ENCODE results near the gene CLEC5A. TPM values are rescaled to one million over a fixed set of nuclear protein-coding genes. Genes with fewer than 3 reads are reported as not detected.

Gene CLEC5A
- total RNA-seq, 1 experiment from 2014 or later, result not detected

GRCh38 chr7:141992156-141992555 is 45.4 kb upstream of the CLEC5A start:
- no peak overlapping the region for H3K27ac Mint-ChIP-seq
- no CpG with 5 or more reads among the region's 2 CpGs for WGBS (ENCODE audit: extremely low coverage, insufficient read length, low lambda C conversion rate)

More at GRCh38 chr7:141992156-141992555, 45.4 kb upstream of the CLEC5A start:
- no peak overlapping the region for H3T11ph ChIP-seq (ENCODE audit: low read length)
- H4K20me1 ChIP-seq (ENCODE audit: control insufficient read depth, insufficient read depth, insufficient read length), result no peaks in the 10 kb centered on the region
- H2BK5ac ChIP-seq (ENCODE audit: insufficient read length, low read length), result no peak overlapping the region
- no peak overlapping the region for H3K23ac ChIP-seq (ENCODE audit: insufficient read length, low read depth, low read length)
- no peak overlapping the region for H3K18ac ChIP-seq (ENCODE audit: insufficient read length, low read depth, low read length)
- H3K56ac ChIP-seq (ENCODE audit: insufficient read length, low read depth, low read length), result no peak overlapping the region
- H4K91ac ChIP-seq (ENCODE audit: insufficient read length, low read depth, low read length), result no peak overlapping the region
- no peaks in the 10 kb centered on the region for H3K27me3 ChIP-seq (ENCODE audit: insufficient read depth, low read length)
- no peak overlapping the region for H2BK15ac ChIP-seq (ENCODE audit: low read depth, low read length)
- no peak for TF ChIP-seq CTCF (conservative IDR thresholded peaks at IDR 0.05)
- no peak overlapping the region for H3K14ac ChIP-seq (ENCODE audit: insufficient read depth, low read length)
- peaks cover 5 to 8% of the 10 kb centered on the region in 2 experiments for H3K4me1 Mint-ChIP-seq
- no peak overlapping the region for H3K9ac ChIP-seq (ENCODE audit: extremely low read depth, insufficient read length, low read length)
- H3K27me3 Mint-ChIP-seq (ENCODE audit: low read depth), result no peaks in the 10 kb centered on the region
- no peak overlapping the region for H3K4ac ChIP-seq (ENCODE audit: low read depth, low read length)
- H2BK120ac ChIP-seq (ENCODE audit: low read depth, low read length, poor library complexity, severe bottlenecking), result no peak overlapping the region
- no peak overlapping the region for H2AFZ ChIP-seq (ENCODE audit: low read length)
- H2AK5ac ChIP-seq (ENCODE audit: insufficient read length, low read length), result no peak overlapping the region
- no peak overlapping the region for H4K5ac ChIP-seq (ENCODE audit: insufficient read length, low read depth, low read length)
- no peaks in the 10 kb centered on the region for H3K23me2 ChIP-seq (ENCODE audit: insufficient read length, low read depth, low read length, poor library complexity, severe bottlenecking)
- DNase-seq, result no peak
- H3K79me2 ChIP-seq (ENCODE audit: insufficient read depth, low read length), result no peaks in the 10 kb centered on the region
- no peaks in the 10 kb centered on the region for H3K79me1 ChIP-seq (ENCODE audit: insufficient read depth, low read depth, low read length, poor library complexity, severe bottlenecking)
- no peaks in the 10 kb centered on the region for H3K9me3 ChIP-seq (ENCODE audit: control insufficient read depth, low read depth, low read length)
- H2BK20ac ChIP-seq (ENCODE audit: low read depth, low read length, poor library complexity, severe bottlenecking), result no peak overlapping the region
- H3K36me3 Mint-ChIP-seq (ENCODE audit: insufficient read depth in 1 of 3, low read depth in 3 of 3), result no peaks in the 10 kb centered on the region
- H3K4me3 Mint-ChIP-seq, result no peak overlapping the region
- no peaks in the 10 kb centered on the region for H3K4me1 ChIP-seq (ENCODE audit: insufficient read depth, low read length)
- H3K4me2 ChIP-seq (ENCODE audit: insufficient read depth, insufficient read length, low read length), result no peak overlapping the region
- no peak overlapping the region for H4K8ac ChIP-seq (replicated peaks; ENCODE audit: insufficient read length, low read depth, low read length)
- no peak overlapping the region for H2BK12ac ChIP-seq (ENCODE audit: insufficient read length, low read depth, low read length)
- no peaks in the 10 kb centered on the region for H3K9me3 Mint-ChIP-seq
- no peak overlapping the region for H3K27ac ChIP-seq (ENCODE audit: insufficient read length, low read depth, low read length)
